Esophagus muscularis mucosa (tissue), 4 donors: ENCODE results near the gene GPR32. TPM values are rescaled to one million over a fixed set of nuclear protein-coding genes. Genes with fewer than 3 reads are reported as not detected.
"Not testable (repeated sequence)": the region's sequence is repeated elsewhere in the genome, so short reads cannot be mapped to it uniquely, and the experiment has no call there.

Source experiments
- DNase-seq: peaks from one replicate; pipeline ENCODE4 v3.0.0-alpha.2; 2017; ENCODE audit errors: extremely low spot score
- H3K27ac ChIP-seq, 4 donors: fragments of 200-600 bp; sonication (generic); replicated peaks in 1 of 4; 1 replicate in 3 of 4; 2 replicates in 1 of 4; pipeline ENCODE4 v1.5.1; 2016 to 2019; ENCODE audit warnings: mild to moderate bottlenecking in 1 of 4
- H3K27me3 ChIP-seq, 4 donors: fragments of 200-600 bp; sonication (generic); one replicate each; pipeline versions ENCODE4 v1.5.1 to v1.6.0; 2016 to 2019
- H3K36me3 ChIP-seq, 4 donors: fragments of 200-600 bp; sonication (generic); one replicate each; pipeline ENCODE4 v1.5.1; 2016 to 2019
- H3K4me1 ChIP-seq, 4 donors: fragments of 200-600 bp; sonication (generic); one replicate each; pipeline ENCODE4 v1.5.1; 2016 to 2019
- H3K4me3 ChIP-seq, 4 donors: fragments of 200-600 bp; sonication (generic); 1 replicate in 2 of 4; 2 replicates in 2 of 4; pipeline ENCODE4 v1.5.1; 2016 to 2019; ENCODE audit warnings: mild to moderate bottlenecking in 4 of 4, moderate library complexity in 1 of 4
- H3K9me3 ChIP-seq, 4 donors: fragments of 200-600 bp; sonication (generic); 1 replicate in 3 of 4; 2 replicates in 1 of 4; pipeline ENCODE4 v1.5.1; 2016 to 2019
- EP300 ChIP-seq: sonication (generic); formaldehyde crosslinking; IDR thresholded peaks from one replicate; pipeline ENCODE4 v1.6.1; 2017; ENCODE audit warnings: antibody characterized with exemption
- POLR2A ChIP-seq: fragments of 450-650 bp; IDR thresholded peaks from one replicate; pipeline ENCODE4 v1.6.1; 2017; ENCODE audit warnings: antibody characterized with exemption, moderate library complexity, mild to moderate bottlenecking, low read depth
- POLR2AphosphoS5 ChIP-seq, 2 donors: sonication (generic); formaldehyde crosslinking; IDR thresholded peaks; one replicate each; pipeline ENCODE4 v1.6.1; 2017; ENCODE audit warnings: antibody characterized with exemption in 2 of 2
- WGBS: methylation state at CpG from one replicate; pipeline ENCODE4 v1.1.5; 2018; 5-methylcytosine and 5-hydroxymethylcytosine counted together
- intact Hi-C: fragments of 100-400 bp; cut with DNase I; formaldehyde crosslinking; loops from one replicate; pipeline ENCODE4 v1.15.1; 2023
- total RNA-seq, 4 donors: library from RNA; depleted of rRNA; stranded (reverse); fragments of >200 nt; gene quantifications; one replicate each; pipeline versions ENCODE4 v1.1.0 to v1.2.1, GENCODE V29; 2016
- TF ChIP-seq, protein P1 (sequence below), 3 experiments: fragments of 200-600 bp in 2 of 3; fragments of 450-650 bp in 1 of 3; sonication (generic) in 2 of 3; IDR thresholded peaks; one replicate each; pipeline ENCODE4 v1.5.1; 2017 to 2019; ENCODE audit warnings: antibody characterized with exemption in 3 of 3, mild to moderate bottlenecking in 2 of 3, moderate library complexity in 1 of 3

The GPR32 gene
- total RNA-seq, 4 donors from 2014 or later: not detected

DNA sequence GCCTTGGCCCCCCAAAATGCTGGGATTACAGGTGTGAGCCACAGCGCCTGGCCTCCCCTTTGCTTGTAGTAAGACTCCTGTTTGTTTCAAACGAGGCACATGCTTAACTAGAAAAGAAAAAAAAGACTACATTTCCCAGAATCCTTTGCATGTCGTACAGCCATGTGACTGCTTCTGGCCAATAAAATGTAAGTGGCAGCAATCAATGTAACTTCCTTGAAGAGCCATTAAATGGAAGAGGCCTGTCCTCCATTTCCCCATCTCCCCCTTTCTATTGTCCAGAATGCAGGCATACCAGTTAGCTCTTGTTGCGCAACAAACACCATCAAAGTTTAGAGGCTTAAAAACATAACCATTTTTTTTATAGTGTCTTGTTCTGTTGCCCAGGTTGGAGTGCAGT lies 10.4 kb upstream of the GPR32 start:
- Histone ChIP-seq H3K27me3 (peaks cover 0 to 75% (median 0%) of the 10 kb centered on the region in 4 donors), H3K4me1 (no peaks in the 10 kb centered on the region), H3K4me3 (no peak overlapping the region), H3K27ac (no peak overlapping the region), H3K36me3 (no peaks in the 10 kb centered on the region), H3K9me3 (no peaks in the 10 kb centered on the region)
- intact Hi-C loops: no loop called here
- WGBS: 71% methylated on average over 4 of the region's 4 CpGs
- TF ChIP-seq EP300 (no peak), POLR2A (no peak), POLR2AphosphoS5 (IDR thresholded peaks at IDR 0.05) (no peak)
- TF ChIP-seq, protein P1, sequence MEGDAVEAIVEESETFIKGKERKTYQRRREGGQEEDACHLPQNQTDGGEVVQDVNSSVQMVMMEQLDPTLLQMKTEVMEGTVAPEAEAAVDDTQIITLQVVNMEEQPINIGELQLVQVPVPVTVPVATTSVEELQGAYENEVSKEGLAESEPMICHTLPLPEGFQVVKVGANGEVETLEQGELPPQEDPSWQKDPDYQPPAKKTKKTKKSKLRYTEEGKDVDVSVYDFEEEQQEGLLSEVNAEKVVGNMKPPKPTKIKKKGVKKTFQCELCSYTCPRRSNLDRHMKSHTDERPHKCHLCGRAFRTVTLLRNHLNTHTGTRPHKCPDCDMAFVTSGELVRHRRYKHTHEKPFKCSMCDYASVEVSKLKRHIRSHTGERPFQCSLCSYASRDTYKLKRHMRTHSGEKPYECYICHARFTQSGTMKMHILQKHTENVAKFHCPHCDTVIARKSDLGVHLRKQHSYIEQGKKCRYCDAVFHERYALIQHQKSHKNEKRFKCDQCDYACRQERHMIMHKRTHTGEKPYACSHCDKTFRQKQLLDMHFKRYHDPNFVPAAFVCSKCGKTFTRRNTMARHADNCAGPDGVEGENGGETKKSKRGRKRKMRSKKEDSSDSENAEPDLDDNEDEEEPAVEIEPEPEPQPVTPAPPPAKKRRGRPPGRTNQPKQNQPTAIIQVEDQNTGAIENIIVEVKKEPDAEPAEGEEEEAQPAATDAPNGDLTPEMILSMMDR (IDR thresholded peaks at IDR 0.05): no peak
- no peak for DNase-seq

DNA sequence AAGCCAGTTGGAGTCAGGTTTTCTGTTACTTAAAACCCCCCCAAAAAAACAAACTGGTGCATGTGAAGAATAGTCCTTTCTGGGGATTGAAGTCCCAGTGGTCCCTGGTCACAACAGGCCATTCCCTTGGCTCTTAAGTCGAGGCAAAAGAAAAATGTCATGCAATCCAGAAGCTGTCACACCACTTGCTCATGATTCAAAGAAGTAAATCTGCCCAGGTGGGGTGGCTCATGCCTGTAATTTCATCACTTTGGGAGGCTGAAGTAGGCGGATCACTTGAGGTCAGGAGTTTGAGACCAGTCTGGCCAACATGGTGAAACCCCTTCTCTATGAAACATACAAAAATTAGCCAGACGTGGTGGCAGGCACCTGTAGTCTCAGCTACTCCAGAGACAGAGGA lies 8.8 kb upstream of the GPR32 start:
- H3K4me1 ChIP-seq, H3K36me3 ChIP-seq, H3K9me3 ChIP-seq, H3K27ac ChIP-seq, DNase-seq, intact Hi-C loops, H3K4me3 ChIP-seq: not testable (repeated sequence)
- peaks cover 0 to 76% (median 0%) of the 10 kb centered on the region in 4 donors for H3K27me3 ChIP-seq
- 46% methylated on average over 3 of the region's 3 CpGs for WGBS

DNA sequence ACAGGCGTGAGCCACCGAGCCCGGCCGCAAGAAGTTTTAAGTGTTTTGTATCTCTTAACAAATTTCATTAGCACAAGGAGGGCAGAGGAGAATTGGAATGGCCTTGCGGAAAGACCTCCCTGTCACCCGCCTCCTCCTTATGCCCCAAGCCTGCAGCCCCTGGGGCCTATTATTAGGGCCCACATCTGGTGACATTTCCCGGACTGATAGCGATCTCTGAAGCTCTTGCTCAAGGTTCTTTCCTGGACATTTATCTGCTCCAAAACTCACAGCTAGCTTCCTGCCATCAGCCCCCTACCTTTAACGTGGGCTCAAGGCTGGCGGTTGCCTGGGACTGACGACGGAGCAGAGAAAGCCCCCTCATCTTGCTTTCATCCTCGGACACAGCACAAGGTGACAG lies 6.7 kb upstream of the GPR32 start:
- intact Hi-C loops, DNase-seq, H3K36me3 ChIP-seq, H3K4me1 ChIP-seq, H3K27ac ChIP-seq, H3K9me3 ChIP-seq, H3K4me3 ChIP-seq: not testable (repeated sequence)
- WGBS: 42% methylated on average over 8 of the region's 13 CpGs
- H3K27me3 ChIP-seq: peaks cover 0 to 70% (median 0%) of the 10 kb centered on the region in 4 donors

DNA sequence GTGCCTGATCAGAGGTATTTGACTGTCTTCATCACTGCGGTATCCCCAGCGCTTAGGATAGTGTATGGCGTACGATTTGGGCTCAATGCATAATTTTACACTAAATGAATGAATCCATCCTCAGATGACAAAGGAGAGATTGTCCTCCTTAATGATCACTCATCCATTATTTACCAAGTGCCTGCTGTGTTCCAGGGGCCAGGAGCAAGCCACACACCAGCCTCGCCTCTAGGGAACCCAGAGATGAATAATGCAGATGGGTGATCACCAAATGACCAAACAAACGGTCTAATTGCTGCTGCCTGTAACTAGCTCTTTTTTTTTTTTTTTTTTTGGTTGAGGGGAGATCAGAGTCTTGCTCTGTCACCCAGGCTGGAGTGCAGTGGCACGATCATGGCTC lies 5.9 kb upstream of the GPR32 start:
- no peak overlapping the region for H3K27ac ChIP-seq
- DNase-seq: no peak
- no peak overlapping the region for H3K4me3 ChIP-seq
- H3K9me3 ChIP-seq: no peaks in the 10 kb centered on the region
- H3K4me1 ChIP-seq: no peaks in the 10 kb centered on the region
- intact Hi-C loops: no loop called here
- peaks cover 0 to 75% (median 0%) of the 10 kb centered on the region in 4 donors for H3K27me3 ChIP-seq
- no peak for TF ChIP-seq EP300
- TF ChIP-seq, protein P1 (IDR thresholded peaks at IDR 0.05): no peak
- TF ChIP-seq POLR2AphosphoS5 (IDR thresholded peaks at IDR 0.05): no peak
- TF ChIP-seq POLR2A: no peak
- no peaks in the 10 kb centered on the region for H3K36me3 ChIP-seq
- 74% methylated on average over 7 of the region's 7 CpGs for WGBS

DNA sequence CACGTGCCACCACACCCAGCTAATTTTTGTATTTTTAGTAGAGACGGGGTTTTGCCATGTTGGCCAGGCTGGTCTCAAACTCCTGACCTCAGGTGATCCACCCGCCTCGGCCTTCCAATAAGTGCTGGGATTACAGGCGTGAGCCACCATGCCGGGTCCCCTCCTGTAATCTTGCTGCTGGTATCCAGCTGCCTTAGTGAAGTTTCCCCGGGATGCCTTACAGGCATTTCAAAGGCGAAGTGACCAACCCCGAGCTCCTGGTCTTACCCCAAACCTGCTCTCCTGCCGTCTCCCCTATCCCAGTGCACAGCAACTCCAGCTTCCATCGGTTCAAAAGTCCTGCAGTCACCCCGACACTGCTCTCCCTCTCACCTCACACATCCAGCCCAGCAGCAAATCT lies 3.5 kb upstream of the GPR32 start:
- H3K4me3 ChIP-seq, DNase-seq, intact Hi-C loops, H3K9me3 ChIP-seq, H3K36me3 ChIP-seq, H3K4me1 ChIP-seq, H3K27ac ChIP-seq: not testable (repeated sequence)
- peaks cover 0 to 87% (median 0%) of the 10 kb centered on the region in 4 donors for H3K27me3 ChIP-seq
- 71% methylated on average over 12 of the region's 12 CpGs for WGBS

DNA sequence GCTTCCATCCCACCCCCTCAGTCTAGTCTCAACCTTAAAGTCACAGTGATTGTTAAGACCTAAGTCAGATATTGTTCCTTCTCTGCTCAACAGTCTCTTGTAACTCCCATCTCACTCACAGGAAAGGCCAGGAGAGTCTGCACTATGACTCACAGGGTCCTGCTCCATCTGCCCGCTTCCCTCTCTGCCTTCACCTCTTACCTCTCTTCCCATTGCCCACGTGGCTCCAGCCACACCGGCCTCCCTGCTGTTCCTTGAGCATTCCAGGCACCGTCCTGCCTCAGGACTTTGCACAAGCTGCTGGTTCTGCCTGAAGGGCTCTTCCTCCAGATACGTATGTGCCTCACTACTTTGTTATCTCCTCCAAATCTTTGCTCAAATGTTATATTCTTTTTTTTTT lies 3.0 kb upstream of the GPR32 start:
- DNase-seq, H3K9me3 ChIP-seq, intact Hi-C loops, H3K36me3 ChIP-seq, H3K4me3 ChIP-seq, H3K4me1 ChIP-seq, H3K27ac ChIP-seq: not testable (repeated sequence)
- 44% methylated on average over 5 of the region's 5 CpGs for WGBS
- peaks cover 0 to 87% (median 0%) of the 10 kb centered on the region in 4 donors for H3K27me3 ChIP-seq

DNA sequence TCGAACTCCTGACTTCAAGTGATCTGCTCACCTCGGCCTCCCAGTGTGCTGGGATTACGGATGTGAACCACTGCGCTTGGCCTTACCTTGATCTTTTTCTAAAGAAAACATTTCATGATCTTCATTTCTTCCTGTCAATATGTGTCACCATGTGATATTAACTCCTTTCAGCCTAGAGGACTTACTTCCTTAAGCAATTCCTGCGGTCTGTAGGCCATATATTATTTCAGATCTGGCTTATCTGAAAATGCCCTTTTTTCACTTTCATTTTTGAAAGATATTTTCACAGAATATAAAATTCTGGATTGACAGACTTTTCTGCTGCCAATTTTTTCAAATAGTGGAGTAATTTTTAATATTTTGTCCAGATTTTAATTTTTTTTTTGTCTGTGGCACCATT lies 2.0 kb upstream of the GPR32 start:
- no peak overlapping the region for H3K27ac ChIP-seq
- peaks cover 0 to 8% (median 5%) of the 10 kb centered on the region in 4 donors for H3K9me3 ChIP-seq
- WGBS: 73% methylated on average over 5 of the region's 5 CpGs
- H3K27me3 ChIP-seq: peaks cover 0 to 88% (median 0%) of the 10 kb centered on the region in 4 donors
- DNase-seq: no peak
- no peaks in the 10 kb centered on the region for H3K4me1 ChIP-seq
- intact Hi-C loops: no loop called here
- no peak overlapping the region for H3K4me3 ChIP-seq
- TF ChIP-seq, protein P1 (IDR thresholded peaks at IDR 0.05): no peak
- TF ChIP-seq POLR2A: no peak
- TF ChIP-seq EP300: no peak
- no peak for TF ChIP-seq POLR2AphosphoS5 (IDR thresholded peaks at IDR 0.05)
- H3K36me3 ChIP-seq: no peaks in the 10 kb centered on the region
